Caco-2 (cell line): ENCODE data around the gene SLC26A5. TPM values are rescaled to one million over a fixed set of nuclear protein-coding genes. Genes with fewer than 3 reads are reported as not detected.

Source experiments
- BruUV-seq: library from RNA; stranded (reverse); fragments of 400-500 nt; replicated peaks from 2 replicates; lab custom pipeline; 2021; lab: Mats Ljungman, UMichigan
- CTCF ChIA-PET: fragments of 300-600 bp; sonication (Branson Sonifier 250); formaldehyde crosslinking; loops from one replicate; lab custom pipeline; 2022; ENCODE audit warnings: antibody characterized with exemption; lab: Charles Lee
- POLR2A ChIA-PET: fragments of 300-600 bp; sonication (Branson Sonifier 250); formaldehyde crosslinking; loops from one replicate; lab custom pipeline; 2022; ENCODE audit warnings: antibody characterized with exemption; lab: Charles Lee
- DNase-seq, 2 experiments: peaks; one replicate each; pipeline versions ENCODE4 v3.0.0 to v3.0.0-alpha.2; 2020 to 2022
- H3K27me3 ChIP-seq: replicated peaks from 2 replicates; pipeline ENCODE4 v1.6.0; 2011; ENCODE audit warnings: low read length; ENCODE audit not compliant: control insufficient read depth, insufficient read depth
- H3K36me3 ChIP-seq: 2 replicates; pipeline ENCODE4 v1.5.1; 2011; ENCODE audit warnings: low read length; ENCODE audit not compliant: control insufficient read depth, insufficient read depth
- H3K4me1 ChIP-seq: fragments of 250-450 bp; sonication (Bioruptor Pico); 2 replicates; pipeline ENCODE4 v1.5.1; 2020; ENCODE audit warnings: mild to moderate bottlenecking
- H3K4me3 ChIP-seq: 2 replicates; pipeline ENCODE4 v1.5.1; 2011; ENCODE audit warnings: low read depth, mild to moderate bottlenecking, control low read depth, low read length
- H3K9me3 ChIP-seq: fragments of 250-450 bp; sonication (Bioruptor Pico); 2 replicates; pipeline ENCODE4 v1.5.1; 2020; ENCODE audit warnings: mild to moderate bottlenecking, moderate library complexity
- H3K27ac Mint-ChIP-seq: one replicate; pipeline ENCODE4 v1.8.0; 2022; ENCODE audit warnings: mixed read lengths; ENCODE audit not compliant: unreplicated experiment
- H3K27me3 Mint-ChIP-seq: one replicate; pipeline ENCODE4 v1.8.0; 2022; ENCODE audit warnings: mixed read lengths; ENCODE audit not compliant: insufficient read depth, unreplicated experiment
- H3K36me3 Mint-ChIP-seq: one replicate; pipeline ENCODE4 v1.8.0; 2022; ENCODE audit warnings: mild to moderate bottlenecking, mixed read lengths; ENCODE audit not compliant: insufficient read depth, unreplicated experiment
- H3K4me1 Mint-ChIP-seq: one replicate; pipeline ENCODE4 v1.8.0; 2022; ENCODE audit warnings: low read depth, mixed read lengths; ENCODE audit not compliant: unreplicated experiment
- H3K4me3 Mint-ChIP-seq: one replicate; pipeline ENCODE4 v1.8.0; 2022; ENCODE audit warnings: mild to moderate bottlenecking, moderate library complexity, mixed read lengths; ENCODE audit not compliant: unreplicated experiment
- H3K9me3 Mint-ChIP-seq: one replicate; pipeline ENCODE4 v1.8.0; 2022; ENCODE audit warnings: mixed read lengths; ENCODE audit not compliant: unreplicated experiment
- intact Hi-C: fragments of 100-400 bp; cut with micrococcal nuclease; formaldehyde crosslinking; loops from one replicate; pipeline ENCODE4 v1.10.0; 2022; ENCODE audit not compliant: unreplicated experiment
- total RNA-seq: library from RNA; stranded (reverse); gene quantifications from 2 replicates; pipeline ENCODE4 v1.2.3, GENCODE V29; 2022
- TF ChIP-seq, protein P1 (sequence below), 2 experiments: fragments of 200-600 bp in 1 of 2; IDR thresholded peaks; 1 replicate in 1 of 2; 2 replicates in 1 of 2; pipeline versions ENCODE4 v1.5.1 to v1.8.0; 2011 to 2022; ENCODE audit warnings: antibody characterized with exemption in 1 of 2, control low read depth in 1 of 2, inconsistent platforms in 1 of 2, low read depth in 1 of 2, low read length in 1 of 2, mild to moderate bottlenecking in 1 of 2, moderate library complexity in 1 of 2; ENCODE audit not compliant: insufficient read depth in 1 of 2, severe bottlenecking in 1 of 2, unreplicated experiment in 1 of 2

SLC26A5 gene
- total RNA-seq, 1 experiment from 2014 or later = 1.1 TPM

DNA sequence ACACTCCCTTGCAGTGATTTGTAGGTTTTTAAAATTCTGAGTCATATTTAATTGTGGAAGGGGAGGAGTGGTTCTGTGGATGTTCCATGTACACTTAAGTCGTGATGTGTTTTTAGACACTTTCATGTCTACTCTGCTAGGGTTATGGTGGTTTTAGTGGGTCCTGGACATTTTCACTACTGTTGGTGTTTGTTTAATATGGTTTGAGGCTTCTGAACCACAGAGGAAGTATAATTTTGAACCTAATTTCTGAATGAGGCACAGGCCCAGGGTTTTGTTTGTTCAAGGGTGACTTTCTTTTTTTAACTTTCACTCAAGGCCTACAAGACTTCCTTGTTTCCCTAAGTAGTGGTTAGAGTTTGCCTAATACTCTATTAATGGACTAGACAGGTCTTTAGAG lies 13.3 kb downstream of the SLC26A5 start:
- Mint-ChIP-seq H3K27ac (no peak overlapping the region), H3K4me3 (no peak overlapping the region), H3K36me3 (no peaks in the 10 kb centered on the region), H3K4me1 (peaks cover 4% of the 10 kb centered on the region), H3K9me3 (peaks cover 6% of the 10 kb centered on the region), H3K27me3 (no peaks in the 10 kb centered on the region)
- no TSS peak for BruUV-seq
- H3K27me3 ChIP-seq = no peaks in the 10 kb centered on the region; the same call in 1 of the 2 replicates
- intact Hi-C loops = no loop called here
- ChIA-PET CTCF (no interaction called here), POLR2A (no interaction called here)
- no peaks in the 10 kb centered on the region for H3K36me3 ChIP-seq
- DNase-seq = no peak
- TF ChIP-seq, protein P1, sequence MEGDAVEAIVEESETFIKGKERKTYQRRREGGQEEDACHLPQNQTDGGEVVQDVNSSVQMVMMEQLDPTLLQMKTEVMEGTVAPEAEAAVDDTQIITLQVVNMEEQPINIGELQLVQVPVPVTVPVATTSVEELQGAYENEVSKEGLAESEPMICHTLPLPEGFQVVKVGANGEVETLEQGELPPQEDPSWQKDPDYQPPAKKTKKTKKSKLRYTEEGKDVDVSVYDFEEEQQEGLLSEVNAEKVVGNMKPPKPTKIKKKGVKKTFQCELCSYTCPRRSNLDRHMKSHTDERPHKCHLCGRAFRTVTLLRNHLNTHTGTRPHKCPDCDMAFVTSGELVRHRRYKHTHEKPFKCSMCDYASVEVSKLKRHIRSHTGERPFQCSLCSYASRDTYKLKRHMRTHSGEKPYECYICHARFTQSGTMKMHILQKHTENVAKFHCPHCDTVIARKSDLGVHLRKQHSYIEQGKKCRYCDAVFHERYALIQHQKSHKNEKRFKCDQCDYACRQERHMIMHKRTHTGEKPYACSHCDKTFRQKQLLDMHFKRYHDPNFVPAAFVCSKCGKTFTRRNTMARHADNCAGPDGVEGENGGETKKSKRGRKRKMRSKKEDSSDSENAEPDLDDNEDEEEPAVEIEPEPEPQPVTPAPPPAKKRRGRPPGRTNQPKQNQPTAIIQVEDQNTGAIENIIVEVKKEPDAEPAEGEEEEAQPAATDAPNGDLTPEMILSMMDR (IDR thresholded peaks at IDR 0.05; ENCODE audit: insufficient read depth in 1 of 2, low read depth in 1 of 2, low read length in 1 of 2, severe bottlenecking in 1 of 2, unreplicated experiment in 1 of 2) = no peak
- peaks cover 5% of the 10 kb centered on the region; the same call in 1 of the 2 replicates for H3K9me3 ChIP-seq
- H3K4me1 ChIP-seq = no peaks in the 10 kb centered on the region
- H3K4me3 ChIP-seq = no peak overlapping the region

DNA sequence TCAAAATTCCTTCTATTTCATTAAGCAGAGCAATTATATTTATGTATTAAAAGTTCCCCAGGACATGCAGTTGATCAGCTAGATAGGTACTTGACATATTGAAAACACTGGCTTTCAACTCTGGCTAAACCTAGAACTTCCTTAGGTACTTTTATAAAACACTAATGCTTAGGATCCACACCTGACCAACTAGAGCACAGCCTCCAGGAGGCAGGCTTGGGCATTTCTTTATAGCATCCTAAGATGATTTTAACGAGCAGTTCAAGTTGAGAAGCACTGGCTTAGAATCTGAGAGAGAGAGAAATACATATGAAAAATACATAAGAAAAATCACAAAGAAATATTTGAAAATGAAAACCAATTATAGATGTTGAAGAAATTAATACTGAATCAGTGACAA lies 20.8 kb downstream of the SLC26A5 start:
- DNase-seq = no peak
- H3K27ac Mint-ChIP-seq = no peak overlapping the region
- H3K4me1 Mint-ChIP-seq = no peaks in the 10 kb centered on the region
- H3K27me3 ChIP-seq = no peaks in the 10 kb centered on the region
- ChIA-PET POLR2A (no interaction called here), CTCF (no interaction called here)
- H3K36me3 Mint-ChIP-seq = no peaks in the 10 kb centered on the region
- no peaks in the 10 kb centered on the region for H3K4me1 ChIP-seq
- intact Hi-C loops = no loop called here
- no peak overlapping the region for H3K4me3 Mint-ChIP-seq
- H3K9me3 Mint-ChIP-seq = no peaks in the 10 kb centered on the region
- H3K27me3 Mint-ChIP-seq = no peaks in the 10 kb centered on the region
- H3K9me3 ChIP-seq = no peaks in the 10 kb centered on the region
- no peak overlapping the region for H3K4me3 ChIP-seq
- no TSS peak for BruUV-seq
- H3K36me3 ChIP-seq = no peaks in the 10 kb centered on the region
- TF ChIP-seq, protein P1 (IDR thresholded peaks at IDR 0.05; ENCODE audit: insufficient read depth in 1 of 2, low read depth in 1 of 2, low read length in 1 of 2, severe bottlenecking in 1 of 2, unreplicated experiment in 1 of 2) = no peak

DNA sequence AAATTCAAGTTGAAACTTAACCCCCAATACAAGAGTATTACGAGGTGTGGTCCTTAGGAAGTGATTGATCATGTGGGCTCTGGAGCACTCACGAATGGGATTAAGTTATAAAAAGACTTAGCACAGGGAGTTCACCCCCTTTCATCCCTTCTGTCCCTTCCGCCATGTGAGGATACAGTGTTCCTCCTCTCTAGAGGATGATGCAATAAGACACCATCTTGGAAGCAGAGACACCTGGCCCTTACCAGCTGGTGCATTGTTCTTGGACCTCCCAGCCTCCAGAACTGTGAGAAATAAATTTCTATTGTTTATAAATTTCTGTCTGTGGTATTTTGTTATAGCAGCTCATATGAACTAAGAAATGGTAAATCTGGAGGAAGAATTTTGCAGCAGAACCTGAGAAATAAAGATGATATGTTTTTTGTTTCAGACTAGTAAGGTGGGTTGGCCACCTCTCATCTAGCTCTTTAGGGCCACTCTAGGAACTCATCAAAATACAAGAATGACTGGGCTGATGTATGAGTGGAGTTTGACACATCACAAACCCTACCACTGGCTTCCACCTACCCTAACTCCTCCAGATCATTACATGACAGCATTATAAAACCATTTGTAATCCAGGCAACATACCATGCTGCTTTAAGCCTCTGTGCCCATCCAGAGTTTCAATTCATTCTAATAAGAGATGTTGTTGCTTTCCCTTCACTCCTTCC lies 22.4 kb downstream of the SLC26A5 start:
- no peaks in the 10 kb centered on the region for H3K36me3 ChIP-seq
- no peak overlapping the region for H3K27ac Mint-ChIP-seq
- H3K4me1 Mint-ChIP-seq = no peaks in the 10 kb centered on the region
- POLR2A ChIA-PET = no interaction called here
- H3K36me3 Mint-ChIP-seq = no peaks in the 10 kb centered on the region
- no peaks in the 10 kb centered on the region for H3K27me3 ChIP-seq
- TF ChIP-seq, protein P1 (IDR thresholded peaks at IDR 0.05; ENCODE audit: insufficient read depth in 1 of 2, low read depth in 1 of 2, low read length in 1 of 2, severe bottlenecking in 1 of 2, unreplicated experiment in 1 of 2) = no peak
- no peaks in the 10 kb centered on the region for H3K27me3 Mint-ChIP-seq
- intact Hi-C loops = no loop called here
- H3K9me3 ChIP-seq = no peaks in the 10 kb centered on the region
- no peaks in the 10 kb centered on the region for H3K9me3 Mint-ChIP-seq
- CTCF ChIA-PET = no interaction called here
- DNase-seq = no peak
- H3K4me3 ChIP-seq = no peak overlapping the region
- H3K4me3 Mint-ChIP-seq = no peak overlapping the region
- BruUV-seq = no TSS peak
- H3K4me1 ChIP-seq = no peaks in the 10 kb centered on the region
